Mucosa of rectum (tissue), 2 donors: ENCODE measurements around the gene MFAP1.
A peak's percentile ranks its signal among the peaks of the same experiment; 100 is the strongest.

Source experiments
- H3K27ac ChIP-seq, 2 donors: one replicate each; pipeline ENCODE4 v1.7.0; 2013; ENCODE audit warnings: inconsistent platforms in 2 of 2, low read depth in 2 of 2, low read length in 2 of 2
- H3K27me3 ChIP-seq, 2 donors: one replicate each; pipeline ENCODE4 v1.7.0; 2013; ENCODE audit warnings: low read length in 2 of 2; ENCODE audit not compliant: control insufficient read depth in 2 of 2, insufficient read depth in 2 of 2
- H3K36me3 ChIP-seq, 2 donors: one replicate each; pipeline ENCODE4 v1.7.0; 2013; ENCODE audit warnings: low read length in 2 of 2; ENCODE audit not compliant: control insufficient read depth in 2 of 2, insufficient read depth in 2 of 2
- H3K4me1 ChIP-seq, 2 donors: one replicate each; pipeline ENCODE4 v1.7.0; 2013; ENCODE audit warnings: low read length in 2 of 2, mild to moderate bottlenecking in 1 of 2; ENCODE audit not compliant: control insufficient read depth in 2 of 2, insufficient read depth in 2 of 2
- H3K4me3 ChIP-seq, 2 donors: one replicate each; pipeline ENCODE4 v1.7.0; 2013; ENCODE audit warnings: low read length in 2 of 2
- H3K9ac ChIP-seq, 2 donors: one replicate each; pipeline ENCODE4 v1.7.0; 2013; ENCODE audit warnings: low read length in 2 of 2, low read depth in 1 of 2, mild to moderate bottlenecking in 1 of 2
- H3K9me3 ChIP-seq, 2 donors: one replicate each; pipeline ENCODE4 v1.7.0; 2013; ENCODE audit warnings: low read length in 2 of 2; ENCODE audit not compliant: control insufficient read depth in 2 of 2
- donor health status: healthy.
- donor health status: Normal muscosa, but diverticular disease.

Gene MFAP1

GRCh38 chr15:43777267-43777914 lies 47.1 kb downstream of the MFAP1 start:
- Histone ChIP-seq H3K9me3 (no peaks in the 10 kb centered on the region), H3K27me3 (no peaks in the 10 kb centered on the region), H3K4me1 (peaks cover 8 to 23% of the 10 kb centered on the region in 2 donors), H3K36me3 (peaks cover 18 to 19% of the 10 kb centered on the region in 2 donors), H3K4me3 (peak overlapping the region; percentile 83 to 89), H3K27ac (peak overlapping the region; percentile 94 to 96), H3K9ac (peak overlapping the region; percentile 89 to 94)

- Histone ChIP-seq H3K27me3 (no peaks in the 10 kb centered on the region), H3K4me1 (peaks cover 11 to 24% of the 10 kb centered on the region in 2 donors), H3K4me3 (peak within 1 kb of the TSS; percentile 89 to 94), H3K9me3 (no peaks in the 10 kb centered on the region), H3K27ac (peak within 1 kb of the TSS; percentile 94 to 96), H3K36me3 (peaks cover 23 to 24% of the 10 kb centered on the region in 2 donors), H3K9ac (peak within 1 kb of the TSS; percentile 89 to 99)
These were observed 47.7 kb downstream of the MFAP1 start, which contains the start of gene ELL3 for GRCh38 chr15:43776718-43777266. Gene ELL3, minus strand, starts transcription at chr15:43776966. Its CDS starts 65 bp downstream, at chr15:43776901.

- H3K27ac ChIP-seq: peak overlapping the region; percentile 94 to 96
- peak overlapping the region; percentile 89 to 94 for H3K4me3 ChIP-seq
- H3K36me3 ChIP-seq: peaks cover 28 to 29% of the 10 kb centered on the region in 2 donors
- H3K9ac ChIP-seq: peak overlapping the region; percentile 82 to 99
- H3K9me3 ChIP-seq: no peaks in the 10 kb centered on the region
- peaks cover 14 to 28% of the 10 kb centered on the region in 2 donors for H3K4me1 ChIP-seq
- no peaks in the 10 kb centered on the region for H3K27me3 ChIP-seq
These were observed 48.3 kb downstream of the MFAP1 start for GRCh38 chr15:43776101-43776717.

GRCh38 chr15:43775411-43775965 lies 49.0 kb downstream of the MFAP1 start:
- peak overlapping the region; percentile 89 to 94 for H3K4me3 ChIP-seq
- no peaks in the 10 kb centered on the region for H3K9me3 ChIP-seq
- peak overlapping the region; percentile 82 to 99 for H3K9ac ChIP-seq
- peaks cover 30 to 35% of the 10 kb centered on the region in 2 donors for H3K36me3 ChIP-seq
- H3K27ac ChIP-seq: peak overlapping the region; percentile 94 to 96
- no peaks in the 10 kb centered on the region for H3K27me3 ChIP-seq
- H3K4me1 ChIP-seq: peaks cover 14 to 28% of the 10 kb centered on the region in 2 donors

GRCh38 chr15:43774062-43774461 lies 50.4 kb downstream of the MFAP1 start:
- H3K27ac ChIP-seq: no peak overlapping the region
- no peaks in the 10 kb centered on the region for H3K27me3 ChIP-seq
- peaks cover 14 to 28% of the 10 kb centered on the region in 2 donors for H3K4me1 ChIP-seq
- H3K36me3 ChIP-seq: peaks cover 43 to 48% of the 10 kb centered on the region in 2 donors
- no peak overlapping the region for H3K9ac ChIP-seq
- H3K4me3 ChIP-seq: no peak overlapping the region
- H3K9me3 ChIP-seq: no peaks in the 10 kb centered on the region

- no peak overlapping the region for H3K9ac ChIP-seq
- H3K9me3 ChIP-seq: no peaks in the 10 kb centered on the region
- no peaks in the 10 kb centered on the region for H3K27me3 ChIP-seq
- no peak overlapping the region for H3K27ac ChIP-seq
- peaks cover 14 to 24% of the 10 kb centered on the region in 2 donors for H3K4me1 ChIP-seq
- no peak overlapping the region for H3K4me3 ChIP-seq
- peaks cover 54 to 62% of the 10 kb centered on the region in 2 donors for H3K36me3 ChIP-seq
These were observed 51.9 kb downstream of the MFAP1 start for GRCh38 chr15:43772624-43773023.

GRCh38 chr15:43771816-43772215 lies 52.7 kb downstream of the MFAP1 start:
- Histone ChIP-seq H3K27me3 (no peaks in the 10 kb centered on the region), H3K9me3 (no peaks in the 10 kb centered on the region), H3K4me3 (no peak overlapping the region), H3K4me1 (peaks cover 11 to 18% of the 10 kb centered on the region in 2 donors), H3K9ac (no peak overlapping the region), H3K27ac (no peak overlapping the region), H3K36me3 (peaks cover 56 to 69% of the 10 kb centered on the region in 2 donors)

- Histone ChIP-seq H3K9me3 (no peaks in the 10 kb centered on the region), H3K36me3 (peaks cover 76 to 90% of the 10 kb centered on the region in 2 donors), H3K4me1 (peaks cover 4 to 6% of the 10 kb centered on the region in 2 donors), H3K27me3 (no peaks in the 10 kb centered on the region), H3K4me3 (no peak overlapping the region), H3K27ac (no peak overlapping the region), H3K9ac (no peak overlapping the region)
These were observed 54.8 kb downstream of the MFAP1 start for GRCh38 chr15:43769584-43770228.

GRCh38 chr15:43763819-43764446 lies 60.6 kb downstream of the MFAP1 start:
- Histone ChIP-seq H3K27ac (no peak overlapping the region), H3K9ac (no peak overlapping the region), H3K4me1 (no peaks in the 10 kb centered on the region), H3K9me3 (no peaks in the 10 kb centered on the region), H3K27me3 (no peaks in the 10 kb centered on the region), H3K36me3 (peaks cover 54 to 70% of the 10 kb centered on the region in 2 donors), H3K4me3 (no peak overlapping the region)
